Measurements from ENCODE around the gene CLN6.

CLN6 gene

DNA sequence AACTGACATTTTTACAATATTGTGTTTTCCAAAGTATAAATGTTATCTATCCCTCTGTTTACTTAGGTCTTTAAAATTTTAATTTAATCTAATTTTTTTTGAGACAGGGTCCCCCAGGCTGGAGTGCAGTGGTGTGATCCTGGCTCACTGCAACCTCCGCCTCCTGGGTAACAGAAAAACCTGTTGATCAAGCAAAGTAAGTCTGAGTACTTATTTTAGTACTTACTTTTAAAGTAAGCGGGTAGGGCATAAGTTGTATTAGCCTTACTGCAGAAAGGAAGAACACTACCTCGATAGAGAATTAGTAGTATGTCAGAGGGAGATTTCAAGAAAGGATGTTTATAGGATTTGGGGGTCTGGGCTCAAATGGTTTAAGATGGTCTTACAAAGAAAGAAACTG lies 36.1 kb upstream of the CLN6 start:
- Histone ChIP-seq H3K4me3 (ENCODE audit: low read length) (no peak overlapping the region), H3K27me3 (ENCODE audit: control insufficient read depth, insufficient read depth, low read length) (no peaks in the 10 kb centered on the region), H3K27ac (ENCODE audit: low read depth, low read length) (no peak overlapping the region), H3K36me3 (ENCODE audit: control insufficient read depth, insufficient read depth, low read length) (no peaks in the 10 kb centered on the region), H3K4me1 (ENCODE audit: control insufficient read depth, insufficient read depth, low read length) (no peaks in the 10 kb centered on the region), H3K9ac (ENCODE audit: low read length) (no peak overlapping the region)

GRCh38 chr15:68265081-68265480 lies 35.6 kb upstream of the CLN6 start:
- no peak overlapping the region for H3K4me3 ChIP-seq (ENCODE audit: low read length)
- H3K27ac ChIP-seq (ENCODE audit: low read depth, low read length), result no peak overlapping the region
- no peaks in the 10 kb centered on the region for H3K27me3 ChIP-seq (ENCODE audit: control insufficient read depth, insufficient read depth, low read length)
- H3K4me1 ChIP-seq (ENCODE audit: control insufficient read depth, insufficient read depth, low read length), result no peaks in the 10 kb centered on the region
- H3K9ac ChIP-seq (ENCODE audit: low read length), result no peak overlapping the region
- no peaks in the 10 kb centered on the region for H3K36me3 ChIP-seq (ENCODE audit: control insufficient read depth, insufficient read depth, low read length)

DNA sequence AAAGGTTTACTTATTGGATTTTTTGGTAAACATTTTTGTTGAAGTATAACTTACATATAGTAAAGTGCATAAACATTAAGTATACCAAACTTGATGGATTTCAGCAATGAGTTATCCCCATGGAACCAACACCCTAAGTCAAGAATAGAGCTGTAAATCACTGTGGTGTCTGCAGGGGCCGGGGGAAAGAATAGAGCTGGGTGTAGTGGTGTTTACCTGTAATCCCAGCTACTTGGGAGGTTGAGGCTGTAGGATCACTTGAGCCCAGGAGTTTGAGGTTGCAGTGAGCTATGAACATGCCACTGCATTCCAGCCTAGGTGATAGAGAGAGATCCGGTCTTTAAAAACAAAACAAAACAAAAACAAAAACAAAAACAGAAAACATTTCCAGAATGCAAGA lies 34.8 kb upstream of the CLN6 start:
- H3K27me3 ChIP-seq (ENCODE audit: control insufficient read depth, insufficient read depth, low read length), result no peaks in the 10 kb centered on the region
- H3K36me3 ChIP-seq (ENCODE audit: control insufficient read depth, insufficient read depth, low read length), result no peaks in the 10 kb centered on the region
- no peaks in the 10 kb centered on the region for H3K4me1 ChIP-seq (ENCODE audit: control insufficient read depth, insufficient read depth, low read length)
- no peak overlapping the region for H3K9ac ChIP-seq (ENCODE audit: low read length)
- H3K4me3 ChIP-seq (ENCODE audit: low read length), result no peak overlapping the region
- H3K27ac ChIP-seq (ENCODE audit: low read depth, low read length), result no peak overlapping the region

DNA sequence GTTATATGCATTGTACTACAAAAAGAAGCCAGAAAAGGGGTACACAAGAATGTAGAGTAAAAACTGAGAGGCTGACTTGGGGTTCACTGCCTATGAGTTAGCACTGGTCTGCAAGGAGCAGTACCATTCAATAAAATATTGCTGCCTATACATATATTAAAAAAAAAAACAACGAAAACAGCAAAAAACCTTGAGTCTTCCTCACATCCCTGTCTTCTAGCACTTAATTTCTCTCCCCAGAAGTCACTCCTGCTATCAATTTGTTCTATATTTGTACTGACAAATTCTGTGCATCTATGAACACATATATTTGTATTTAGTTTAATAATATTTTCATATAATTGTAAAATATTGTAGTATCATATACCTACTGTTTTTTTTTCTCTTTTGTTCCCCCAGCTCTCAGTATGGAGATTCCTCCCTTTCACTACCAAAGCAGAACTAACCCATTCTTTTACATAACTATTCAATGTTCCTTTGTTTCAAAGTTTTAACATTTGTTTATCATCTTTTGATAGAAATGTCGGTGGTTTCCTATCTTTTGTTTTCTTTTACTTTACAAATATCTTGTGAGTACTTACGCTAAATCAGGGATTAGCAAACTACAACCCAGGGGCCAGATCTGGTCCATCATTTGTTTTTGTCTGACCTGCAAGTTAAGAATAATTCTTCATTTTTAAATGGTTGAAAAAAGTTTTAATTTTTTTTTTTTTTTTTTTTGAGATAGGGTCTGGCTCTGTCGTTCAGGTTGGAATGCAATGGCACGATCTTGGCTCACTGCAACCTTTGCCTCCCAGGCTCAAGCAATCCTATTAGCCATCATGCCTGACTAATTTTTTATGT lies 33.2 kb upstream of the CLN6 start:
- H3K27me3 ChIP-seq (ENCODE audit: control insufficient read depth, insufficient read depth, low read length), result no peaks in the 10 kb centered on the region

GRCh38 chr15:68261980-68262379 lies 32.5 kb upstream of the CLN6 start:
- H3K4me3 ChIP-seq (ENCODE audit: low read length), result no peak overlapping the region
- no peak overlapping the region for H3K9ac ChIP-seq (ENCODE audit: low read length)
- H3K36me3 ChIP-seq (ENCODE audit: control insufficient read depth, insufficient read depth, low read length), result no peaks in the 10 kb centered on the region
- H3K27me3 ChIP-seq (ENCODE audit: control insufficient read depth, insufficient read depth, low read length), result no peaks in the 10 kb centered on the region
- H3K27ac ChIP-seq (ENCODE audit: low read depth, low read length), result no peak overlapping the region
- H3K4me1 ChIP-seq (ENCODE audit: control insufficient read depth, insufficient read depth, low read length), result no peaks in the 10 kb centered on the region

More for the DNA sequence above, 33.2 kb upstream of the CLN6 start:
- Histone ChIP-seq H3K36me3 (ENCODE audit: control insufficient read depth, insufficient read depth, low read length) (no peaks in the 10 kb centered on the region), H3K27ac (ENCODE audit: low read depth, low read length) (no peak overlapping the region), H3K9ac (ENCODE audit: low read length) (no peak overlapping the region), H3K4me3 (ENCODE audit: low read length) (no peak overlapping the region), H3K4me1 (ENCODE audit: control insufficient read depth, insufficient read depth, low read length) (no peaks in the 10 kb centered on the region)

DNA sequence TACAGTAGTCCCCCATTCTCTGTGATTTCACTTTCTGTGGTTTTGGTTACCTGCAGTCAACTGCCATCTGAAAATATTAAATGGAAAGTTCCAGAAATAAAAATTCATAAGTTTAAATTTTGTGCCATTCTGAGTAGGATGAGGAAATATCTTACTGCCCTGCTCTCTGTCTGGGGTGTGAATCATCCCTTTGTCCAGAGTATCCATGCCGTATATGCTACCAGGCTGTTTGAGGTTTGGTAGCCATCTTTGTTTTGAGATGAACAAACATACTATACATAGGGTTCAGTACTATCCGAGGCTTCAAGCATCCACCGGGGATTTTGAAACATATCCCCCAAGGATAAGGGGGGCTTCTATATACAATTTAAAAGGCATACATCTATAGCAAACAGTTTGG lies 31.7 kb upstream of the CLN6 start:
- H3K27ac ChIP-seq (ENCODE audit: low read depth, low read length), result no peak overlapping the region
- no peaks in the 10 kb centered on the region for H3K36me3 ChIP-seq (ENCODE audit: control insufficient read depth, insufficient read depth, low read length)
- H3K27me3 ChIP-seq (ENCODE audit: control insufficient read depth, insufficient read depth, low read length), result no peaks in the 10 kb centered on the region
- H3K4me1 ChIP-seq (ENCODE audit: control insufficient read depth, insufficient read depth, low read length), result no peaks in the 10 kb centered on the region
- no peak overlapping the region for H3K4me3 ChIP-seq (ENCODE audit: low read length)
- no peak overlapping the region for H3K9ac ChIP-seq (ENCODE audit: low read length)

DNA sequence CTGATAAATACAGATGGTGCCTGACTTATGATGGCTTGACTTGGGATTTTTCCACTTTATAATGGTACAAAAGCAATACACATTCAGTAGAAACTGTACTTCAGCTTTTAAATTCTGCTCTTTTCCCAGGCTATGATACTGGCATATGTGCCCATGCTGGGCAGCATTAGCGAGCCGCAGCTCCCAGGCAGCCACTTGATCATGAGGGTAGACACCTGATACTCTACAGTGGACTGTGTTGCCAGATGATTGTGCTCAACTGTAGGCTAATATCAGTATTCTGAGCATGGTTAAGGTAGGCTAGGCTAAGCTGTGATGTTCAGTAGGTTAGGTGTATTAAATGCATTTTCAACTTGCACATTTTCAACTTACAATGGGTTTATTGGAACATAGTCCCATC lies 30.4 kb upstream of the CLN6 start:
- H3K27me3 ChIP-seq (ENCODE audit: control insufficient read depth, insufficient read depth, low read length), result no peaks in the 10 kb centered on the region
- H3K36me3 ChIP-seq (ENCODE audit: control insufficient read depth, insufficient read depth, low read length), result no peaks in the 10 kb centered on the region
- H3K9ac ChIP-seq (ENCODE audit: low read length), result no peak overlapping the region
- no peak overlapping the region for H3K27ac ChIP-seq (ENCODE audit: low read depth, low read length)
- no peaks in the 10 kb centered on the region for H3K4me1 ChIP-seq (ENCODE audit: control insufficient read depth, insufficient read depth, low read length)
- no peak overlapping the region for H3K4me3 ChIP-seq (ENCODE audit: low read length)

DNA sequence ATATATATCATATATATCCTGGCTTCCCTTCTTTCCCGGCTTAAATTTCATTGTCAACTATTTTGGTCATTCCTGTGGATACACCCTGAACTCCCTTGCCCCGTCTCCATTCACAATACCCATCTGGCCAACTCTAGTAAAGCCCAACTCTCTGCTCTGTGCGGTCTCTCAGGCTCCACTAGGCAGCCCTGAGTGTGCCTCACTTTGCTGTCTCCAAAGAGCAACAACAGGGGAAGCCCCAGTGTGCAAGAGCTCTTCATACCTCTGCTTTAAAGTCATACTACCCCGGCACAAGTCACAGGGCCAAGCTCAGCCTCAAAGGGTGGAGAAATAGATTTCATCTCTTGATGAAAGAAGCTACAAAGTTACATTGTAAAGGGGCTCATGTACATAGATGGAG lies 29.2 kb upstream of the CLN6 start:
- Histone ChIP-seq H3K27ac (ENCODE audit: low read depth, low read length) (no peak overlapping the region), H3K36me3 (ENCODE audit: control insufficient read depth, insufficient read depth, low read length) (no peaks in the 10 kb centered on the region), H3K4me1 (ENCODE audit: control insufficient read depth, insufficient read depth, low read length) (no peaks in the 10 kb centered on the region), H3K9ac (ENCODE audit: low read length) (no peak overlapping the region), H3K27me3 (ENCODE audit: control insufficient read depth, insufficient read depth, low read length) (no peaks in the 10 kb centered on the region), H3K4me3 (ENCODE audit: low read length) (no peak overlapping the region)

DNA sequence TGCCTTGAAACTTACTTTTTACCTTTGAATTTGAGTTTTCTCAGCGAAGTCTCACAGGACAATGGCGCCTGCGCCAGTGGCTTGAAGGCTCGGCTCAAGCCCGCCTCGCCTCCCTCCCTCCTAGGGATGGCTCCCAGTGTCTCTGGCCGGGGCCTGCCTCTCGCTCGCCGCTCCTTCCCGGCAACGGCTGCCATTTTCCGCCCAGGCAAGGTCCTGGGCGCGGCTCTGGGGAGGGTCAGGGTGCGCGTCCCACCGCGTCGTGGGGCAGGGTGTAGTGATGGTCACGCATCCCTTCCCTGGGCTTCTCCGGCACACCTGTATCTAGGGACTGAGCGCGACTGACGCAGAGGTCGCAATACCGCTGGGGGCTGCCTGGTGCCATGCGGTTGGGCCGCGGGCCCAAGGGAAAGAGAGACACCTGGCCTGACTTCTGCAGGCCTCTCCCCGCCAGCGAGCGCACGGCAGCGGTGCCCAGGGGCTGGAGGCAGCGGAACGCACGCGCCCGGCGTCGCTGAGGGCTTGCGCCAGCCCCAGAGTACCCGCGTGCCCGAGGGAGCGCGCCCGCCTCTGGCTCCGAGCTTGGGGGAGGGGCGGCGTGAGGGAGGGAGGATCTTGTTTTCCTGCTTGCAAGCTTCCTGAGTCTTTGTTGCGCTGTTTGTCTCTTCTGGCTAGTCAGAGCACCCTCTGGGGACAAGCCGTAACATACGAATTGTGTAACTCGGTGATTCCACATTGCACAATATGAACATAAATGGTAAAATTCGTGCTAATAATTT lies 27.3 kb upstream of the CLN6 start:
- H3K9ac ChIP-seq (ENCODE audit: low read length), result peak overlapping the region; percentile 80
- H3K27me3 ChIP-seq (ENCODE audit: control insufficient read depth, insufficient read depth, low read length), result no peaks in the 10 kb centered on the region
- peak overlapping the region; percentile 91 for H3K27ac ChIP-seq (ENCODE audit: low read depth, low read length)

DNA sequence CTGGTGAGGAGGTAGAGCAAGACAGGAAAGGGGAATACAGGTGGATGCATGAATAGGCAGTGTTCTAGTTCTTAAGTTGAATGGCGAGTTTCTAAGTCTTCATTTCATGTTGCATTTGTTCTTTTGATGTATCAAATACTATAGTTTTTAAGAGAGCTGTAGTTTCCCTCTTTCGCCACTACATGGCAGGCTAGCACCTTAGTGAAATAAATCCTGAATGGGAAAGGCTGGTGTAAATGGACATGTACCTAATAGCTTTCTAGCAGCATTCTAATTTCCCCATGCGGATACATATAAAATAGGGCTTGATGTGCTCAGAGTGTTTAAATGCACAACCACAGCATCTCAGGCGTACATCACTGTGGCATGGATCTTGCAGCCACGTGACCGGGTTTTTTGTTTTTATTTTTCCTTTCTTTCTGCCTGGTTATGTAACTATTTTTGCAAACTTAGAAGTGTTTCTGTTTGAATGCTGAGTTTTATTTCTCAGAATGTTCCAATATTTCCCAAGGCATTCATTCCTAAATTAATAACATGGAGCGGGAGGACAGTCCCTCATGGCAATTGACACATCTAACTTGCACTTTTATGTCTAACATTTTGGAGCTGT lies 23.5 kb upstream of the CLN6 start:
- Histone ChIP-seq H3K27ac (ENCODE audit: low read depth, low read length) (no peak overlapping the region), H3K36me3 (ENCODE audit: control insufficient read depth, insufficient read depth, low read length) (no peaks in the 10 kb centered on the region), H3K9ac (ENCODE audit: low read length) (no peak overlapping the region), H3K4me1 (ENCODE audit: control insufficient read depth, insufficient read depth, low read length) (peaks cover 3% of the 10 kb centered on the region), H3K4me3 (ENCODE audit: low read length) (no peak overlapping the region), H3K27me3 (ENCODE audit: control insufficient read depth, insufficient read depth, low read length) (no peaks in the 10 kb centered on the region)

More for the DNA sequence above, 27.3 kb upstream of the CLN6 start:
- Histone ChIP-seq H3K4me1 (ENCODE audit: control insufficient read depth, insufficient read depth, low read length) (peaks cover 3% of the 10 kb centered on the region), H3K36me3 (ENCODE audit: control insufficient read depth, insufficient read depth, low read length) (no peaks in the 10 kb centered on the region), H3K4me3 (ENCODE audit: low read length) (peak overlapping the region; percentile 81)

DNA sequence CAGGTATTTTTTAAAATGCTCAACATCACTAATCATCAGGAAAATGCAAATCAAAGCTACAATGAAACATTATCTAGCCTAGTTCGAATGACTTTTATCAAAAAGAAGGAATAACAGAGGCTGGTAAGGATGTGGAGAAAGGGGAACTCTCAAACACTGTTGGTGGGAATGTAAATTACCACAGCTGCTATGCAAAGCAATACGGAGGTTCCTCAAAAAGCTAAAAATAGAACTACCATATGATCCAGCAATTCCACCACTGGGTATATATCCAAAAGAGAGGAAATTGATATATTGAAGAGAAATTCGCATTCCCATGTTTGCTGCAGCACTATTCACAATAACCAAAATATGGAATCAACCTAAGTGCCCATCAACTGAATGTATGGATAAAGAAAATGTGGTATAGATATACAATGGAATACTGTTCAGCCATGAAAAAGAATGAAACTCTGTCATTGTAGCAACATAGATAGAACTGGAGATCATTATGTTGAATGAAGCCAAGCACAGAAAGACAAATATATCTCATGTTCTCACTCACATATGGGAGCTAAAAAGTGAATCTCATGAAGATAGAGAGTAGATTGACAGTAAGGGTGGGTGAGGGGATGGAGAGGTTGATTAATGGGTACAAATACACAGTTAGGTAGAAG lies 19.7 kb upstream of the CLN6 start:
- Histone ChIP-seq H3K36me3 (ENCODE audit: control insufficient read depth, insufficient read depth, low read length) (no peaks in the 10 kb centered on the region), H3K4me3 (ENCODE audit: low read length) (no peak overlapping the region), H3K27me3 (ENCODE audit: control insufficient read depth, insufficient read depth, low read length) (no peaks in the 10 kb centered on the region), H3K27ac (ENCODE audit: low read depth, low read length) (no peak overlapping the region), H3K9ac (ENCODE audit: low read length) (no peak overlapping the region), H3K4me1 (ENCODE audit: control insufficient read depth, insufficient read depth, low read length) (peaks cover 3% of the 10 kb centered on the region)

- no peak overlapping the region for H3K9ac ChIP-seq (ENCODE audit: low read length)
- no peak overlapping the region for H3K4me3 ChIP-seq (ENCODE audit: low read length)
- no peaks in the 10 kb centered on the region for H3K36me3 ChIP-seq (ENCODE audit: control insufficient read depth, insufficient read depth, low read length)
- H3K27ac ChIP-seq (ENCODE audit: low read depth, low read length), result no peak overlapping the region
- H3K4me1 ChIP-seq (ENCODE audit: control insufficient read depth, insufficient read depth, low read length), result no peaks in the 10 kb centered on the region
- no peaks in the 10 kb centered on the region for H3K27me3 ChIP-seq (ENCODE audit: control insufficient read depth, insufficient read depth, low read length)
Measured at GRCh38 chr15:68244235-68244634, 14.7 kb upstream of the CLN6 start.

Measured in rectal smooth muscle tissue (tissue), 1 donor.